Liver (tissue), 3 donors: Measurements from ENCODE around the gene COX15.

Experiments
- ATF3 ChIP-seq: IDR thresholded peaks from 2 replicates; pipeline ENCODE4 v1.6.1; 2016; ENCODE audit warnings: antibody characterized with exemption
- CTCF ChIP-seq: fragments of 150-350 bp; IDR thresholded peaks from 2 replicates; pipeline ENCODE4 v1.5.1; 2017; ENCODE audit warnings: improper control_type of control experiment, low read depth, low read length; ENCODE audit not compliant: missing input control
- FOXA1 ChIP-seq: IDR thresholded peaks from 2 replicates; pipeline ENCODE4 v1.6.1; 2016; ENCODE audit warnings: antibody characterized with exemption
- HNF4A ChIP-seq, 2 donors: conservative IDR thresholded peaks; 2 replicates each; pipeline ENCODE4 v1.6.1; 2016; ENCODE audit warnings: antibody characterized with exemption in 2 of 2, mild to moderate bottlenecking in 2 of 2
- JUND ChIP-seq, 2 donors: IDR thresholded peaks; 2 replicates each; pipeline ENCODE4 v1.6.1; 2016; ENCODE audit warnings: antibody characterized with exemption in 2 of 2
- NR2F2 ChIP-seq: IDR thresholded peaks from 2 replicates; pipeline ENCODE4 v1.6.1; 2016; ENCODE audit warnings: antibody characterized with exemption
- RAD21 ChIP-seq, 2 donors: IDR thresholded peaks; 2 replicates each; pipeline ENCODE4 v1.6.1; 2016; ENCODE audit warnings: antibody characterized with exemption in 2 of 2, mild to moderate bottlenecking in 2 of 2
- REST ChIP-seq: IDR thresholded peaks from 2 replicates; pipeline ENCODE4 v1.6.1; 2016; ENCODE audit warnings: antibody characterized with exemption, mild to moderate bottlenecking
- YY1 ChIP-seq: IDR thresholded peaks from 2 replicates; pipeline ENCODE4 v1.6.1; 2016; ENCODE audit warnings: antibody characterized with exemption, mild to moderate bottlenecking
- ZBTB33 ChIP-seq: IDR thresholded peaks from 2 replicates; pipeline ENCODE4 v1.6.1; 2016; ENCODE audit warnings: antibody characterized with exemption
- TF ChIP-seq, protein P1 (sequence below): IDR thresholded peaks from 2 replicates; pipeline ENCODE4 v1.6.1; 2016; ENCODE audit warnings: antibody characterized with exemption
- donor health status: healthy.
- donor health status: healthy.

DNA sequence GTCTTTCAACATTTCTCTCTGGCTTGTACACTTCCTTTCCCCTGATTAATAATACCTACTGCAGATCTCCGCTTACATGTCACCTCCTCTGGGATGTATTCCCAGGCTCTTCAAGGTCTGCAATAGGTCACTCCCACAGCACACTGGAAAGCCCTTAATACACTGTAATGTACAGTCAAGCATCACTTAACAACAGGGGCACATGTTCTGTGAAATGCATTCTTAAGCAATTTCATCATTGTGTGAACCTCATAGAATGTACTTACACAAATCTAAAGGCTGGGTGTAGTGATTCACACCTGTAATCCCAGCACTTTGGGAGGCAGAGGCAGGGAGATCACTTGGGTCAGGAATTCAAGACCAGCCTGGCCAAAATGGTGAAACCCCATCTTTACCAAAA, 1.9 kb downstream of the COX15 start:
- TF ChIP-seq REST (no peak), CTCF (no peak), ZBTB33 (no peak), YY1 (no peak), ATF3 (no peak), FOXA1 (no peak), RAD21 (IDR thresholded peaks at IDR 0.05) (no peak), HNF4A (conservative IDR thresholded peaks at IDR 0.05) (no peak), NR2F2 (no peak), JUND (IDR thresholded peaks at IDR 0.05) (no peak)
- TF ChIP-seq, protein P1, sequence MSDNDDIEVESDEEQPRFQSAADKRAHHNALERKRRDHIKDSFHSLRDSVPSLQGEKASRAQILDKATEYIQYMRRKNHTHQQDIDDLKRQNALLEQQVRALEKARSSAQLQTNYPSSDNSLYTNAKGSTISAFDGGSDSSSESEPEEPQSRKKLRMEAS: no peak
